GM18867 (cell line): ENCODE data around the gene ASPHD2.
A peak's percentile ranks its signal among the peaks of the same experiment; 100 is the strongest.
"Not testable (repeated sequence)": the region's sequence is repeated elsewhere in the genome, so short reads cannot be mapped to it uniquely, and the experiment has no call there.

Experiments used
- ATAC-seq: cut with Tn5 transposase; IDR thresholded peaks from one replicate; pipeline ENCODE4 v1.9.1; 2021; ENCODE audit warnings: mild to moderate bottlenecking, moderate library complexity; ENCODE audit not compliant: unreplicated experiment

ASPHD2 gene

DNA sequence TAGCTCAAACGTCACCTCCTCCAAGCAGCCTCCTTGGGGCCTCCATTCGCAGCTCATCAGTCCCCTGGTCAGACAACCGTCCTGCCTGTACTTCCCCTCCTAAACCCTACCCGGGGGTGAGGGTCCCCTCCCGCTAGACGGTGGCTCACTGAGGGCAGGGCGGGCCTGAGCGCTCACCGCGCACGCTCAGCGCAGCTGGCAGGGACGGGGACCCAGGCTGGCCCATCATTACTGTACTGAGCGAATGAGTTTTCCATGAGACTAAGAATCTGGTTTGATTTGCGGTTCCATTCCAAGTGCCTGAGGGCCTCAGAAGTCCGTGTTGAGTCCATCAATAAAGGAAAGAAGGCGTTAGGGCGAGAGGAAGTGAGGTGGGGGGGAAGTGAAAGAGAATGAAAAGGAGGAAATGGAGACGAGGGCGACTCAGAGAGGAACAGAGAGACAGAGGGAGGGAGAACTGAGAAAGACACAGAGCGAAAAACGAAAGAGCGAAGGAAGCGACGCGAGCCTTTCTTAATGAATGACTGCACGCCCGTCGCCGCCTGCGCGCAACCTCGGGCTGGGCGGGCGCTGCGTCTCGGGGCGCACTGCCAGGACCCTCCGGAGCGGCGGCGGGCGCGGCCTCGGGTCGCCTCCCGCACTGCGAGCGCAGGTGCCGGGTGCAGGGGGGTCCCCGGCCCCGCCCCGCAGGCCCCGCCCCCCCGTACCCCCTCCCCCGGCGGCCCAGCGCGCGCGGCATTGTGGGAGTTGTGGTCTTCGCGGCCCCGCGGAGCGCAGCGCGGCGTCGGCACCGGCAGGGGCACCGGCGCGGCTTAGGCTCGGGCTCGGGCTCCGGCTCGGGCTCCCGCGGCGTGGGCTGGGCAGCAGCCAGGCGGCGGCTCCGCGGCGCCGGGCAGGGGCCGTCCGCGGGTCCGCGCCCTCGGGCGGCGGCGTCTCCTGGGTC lies at the start of gene ASPHD2:
Gene ASPHD2 (plus strand): TSS at position 746 of the 943 bp plus-strand sequence. CDS start 4,356 bp downstream, outside the sequence.
- peak; percentile 63 for ATAC-seq

DNA sequence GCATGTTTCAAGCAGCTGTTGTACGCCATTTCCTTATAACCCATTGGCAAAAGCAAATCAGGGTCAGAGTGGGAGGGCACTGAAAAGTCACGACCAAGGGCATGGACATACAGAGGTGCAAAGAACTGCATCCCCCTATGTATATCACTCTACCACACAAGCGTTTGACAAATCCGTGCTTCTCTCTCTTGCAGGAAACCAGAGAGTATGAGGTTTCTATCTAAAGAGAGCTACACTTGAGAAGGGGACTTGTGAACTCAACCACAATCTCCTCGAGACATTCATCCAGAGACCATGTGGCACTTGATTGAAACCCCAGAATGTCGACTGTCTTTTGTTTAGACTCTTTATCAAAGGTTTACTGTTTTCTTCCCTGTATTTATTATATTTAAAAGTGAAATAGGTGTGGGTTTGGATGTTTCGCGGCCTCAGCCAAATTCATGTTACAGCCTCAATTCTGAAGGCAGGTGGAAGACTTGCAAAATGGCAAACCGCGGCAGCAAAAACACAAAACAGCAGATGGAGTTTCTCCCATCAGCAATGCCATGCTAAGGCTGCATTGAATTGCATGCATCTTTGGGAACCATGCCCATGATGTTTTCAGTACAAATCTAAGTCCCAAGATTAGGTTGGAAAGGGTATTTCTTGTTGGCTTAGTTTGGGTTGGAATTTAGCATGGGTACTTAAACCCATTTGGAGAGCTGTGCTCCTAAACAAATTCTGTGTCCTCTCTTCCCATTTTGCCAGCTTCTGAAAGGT lies 48.8 kb upstream of the ASPHD2 start:
- ATAC-seq: no peak

DNA sequence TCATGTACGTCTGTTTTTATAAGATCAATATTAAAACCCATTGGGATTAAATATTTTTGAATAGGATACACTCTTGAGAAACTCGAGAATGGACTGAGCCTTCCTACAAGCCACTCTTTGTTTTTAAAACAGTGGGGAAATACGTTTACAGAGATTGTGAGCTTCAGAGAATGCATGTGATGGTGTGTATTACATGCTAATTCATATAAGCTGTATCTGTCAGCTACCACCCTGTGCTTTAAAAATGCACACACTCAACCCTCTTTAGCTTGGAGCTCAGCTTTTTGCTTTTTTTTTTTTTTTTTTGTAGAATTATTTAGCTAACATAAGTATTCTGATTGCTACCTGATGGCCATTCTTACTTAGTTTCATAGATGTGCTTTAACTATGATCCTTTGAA lies 46.3 kb upstream of the ASPHD2 start:
- no peak for ATAC-seq

- ATAC-seq: no peak
Measured at GRCh38 chr22:26383968-26384556, 45.0 kb upstream of the ASPHD2 start.

- no peak for ATAC-seq
Measured at GRCh38 chr22:26385164-26385563, 43.9 kb upstream of the ASPHD2 start.

DNA sequence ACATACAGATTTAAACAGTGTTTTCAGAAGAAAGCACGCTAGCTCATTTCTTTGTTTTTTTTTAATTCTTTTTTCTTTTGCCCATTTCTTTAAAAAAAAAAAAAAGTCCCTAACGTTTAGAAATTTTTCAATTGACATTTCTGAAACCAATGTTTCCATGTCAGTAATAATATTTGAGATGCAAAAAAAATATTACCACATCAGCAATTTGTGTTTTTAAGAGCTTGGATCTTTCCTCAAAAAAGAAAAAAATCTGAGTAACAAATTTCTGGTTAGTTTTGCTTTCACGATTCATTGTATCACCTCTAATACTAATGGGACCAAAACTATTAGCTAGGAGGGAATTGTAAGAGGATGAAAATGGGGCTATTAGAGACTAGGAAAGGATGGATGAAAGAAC lies 39.9 kb upstream of the ASPHD2 start:
- no peak for ATAC-seq

DNA sequence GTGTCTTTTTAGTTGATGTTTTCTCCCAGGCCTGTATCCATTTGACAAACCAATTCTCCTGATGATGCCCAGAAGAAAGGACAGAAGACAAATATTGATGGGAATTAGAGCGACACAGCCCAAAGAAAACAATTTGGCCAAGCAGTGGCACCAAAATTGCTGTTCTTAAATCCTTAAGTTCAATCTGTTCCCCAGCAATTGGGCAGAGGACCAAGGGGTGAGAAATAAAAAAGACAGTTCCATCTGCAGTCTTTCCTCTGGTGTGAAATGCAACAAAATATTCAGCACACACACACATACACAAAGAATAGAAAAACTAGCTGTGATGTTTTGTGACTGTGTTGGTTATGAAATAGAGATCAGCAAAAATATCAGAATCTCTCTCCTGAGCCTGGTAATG lies 38.0 kb upstream of the ASPHD2 start:
- no peak for ATAC-seq

GRCh38 chr22:26391623-26392022 lies 37.4 kb upstream of the ASPHD2 start:
- no peak for ATAC-seq

- ATAC-seq: no peak
Measured at GRCh38 chr22:26393929-26394328, 35.1 kb upstream of the ASPHD2 start.

GRCh38 chr22:26394777-26395176 lies 34.3 kb upstream of the ASPHD2 start:
- no peak for ATAC-seq

GRCh38 chr22:26395926-26396325 lies 33.1 kb upstream of the ASPHD2 start:
- ATAC-seq: no peak

- no peak for ATAC-seq
Measured at GRCh38 chr22:26398741-26399153, 30.3 kb upstream of the ASPHD2 start.

- ATAC-seq: no peak
Measured at GRCh38 chr22:26399289-26399688, 29.8 kb upstream of the ASPHD2 start.

DNA sequence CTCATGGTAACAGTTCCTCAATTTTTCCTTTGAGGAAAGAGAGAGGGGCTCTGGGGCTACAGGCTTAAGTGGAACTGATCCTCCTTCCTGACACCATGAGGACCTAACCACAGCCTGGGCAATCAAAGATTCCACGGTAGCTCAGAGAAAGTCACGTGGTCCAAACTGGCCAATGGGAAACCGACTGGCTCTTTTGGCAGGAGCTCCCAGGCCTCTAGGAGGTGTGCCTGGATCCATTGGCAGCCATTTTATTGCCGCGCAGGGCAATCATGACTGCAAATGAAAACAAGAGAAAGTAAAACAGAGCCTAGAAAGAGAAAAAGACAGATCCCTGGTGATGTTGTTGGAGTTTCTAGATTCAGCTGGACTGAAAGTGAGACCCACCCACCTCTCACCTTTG lies 27.3 kb upstream of the ASPHD2 start:
- ATAC-seq: no peak

- no peak for ATAC-seq
Measured at GRCh38 chr22:26404851-26405421, 24.1 kb upstream of the ASPHD2 start.

- ATAC-seq: no peak
Measured at GRCh38 chr22:26406118-26406517, 22.9 kb upstream of the ASPHD2 start.

GRCh38 chr22:26408562-26409220 lies 20.4 kb upstream of the ASPHD2 start:
- ATAC-seq: not testable (repeated sequence)

DNA sequence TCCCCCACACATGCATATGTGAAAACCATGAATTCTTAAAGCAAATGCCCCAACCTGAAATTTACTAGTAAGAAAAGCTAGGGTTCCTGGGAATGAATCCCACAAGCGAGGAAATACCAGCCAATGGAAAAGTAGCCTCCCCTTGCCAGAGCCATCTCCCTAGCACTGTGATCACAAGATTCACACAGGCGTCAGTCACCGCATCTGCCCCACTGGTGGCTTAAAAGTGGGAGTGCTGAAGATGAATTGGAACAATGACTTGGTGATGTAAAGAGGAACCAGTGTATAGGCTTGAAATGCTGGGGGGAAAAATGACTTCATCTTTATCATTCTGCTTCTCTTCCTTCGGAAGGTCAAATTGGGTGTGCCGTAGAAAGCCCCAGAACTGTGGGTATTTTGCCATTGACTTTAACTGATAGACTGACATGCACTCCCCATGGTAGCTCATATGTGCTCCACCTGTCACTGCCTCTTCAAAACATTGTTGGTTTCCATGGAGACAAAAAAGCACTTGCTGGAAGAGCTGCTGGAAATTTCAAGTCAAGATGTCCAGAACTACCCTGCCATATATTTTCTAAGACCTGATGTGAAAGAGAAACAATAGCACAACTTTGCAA lies 19.2 kb upstream of the ASPHD2 start:
- no peak for ATAC-seq

DNA sequence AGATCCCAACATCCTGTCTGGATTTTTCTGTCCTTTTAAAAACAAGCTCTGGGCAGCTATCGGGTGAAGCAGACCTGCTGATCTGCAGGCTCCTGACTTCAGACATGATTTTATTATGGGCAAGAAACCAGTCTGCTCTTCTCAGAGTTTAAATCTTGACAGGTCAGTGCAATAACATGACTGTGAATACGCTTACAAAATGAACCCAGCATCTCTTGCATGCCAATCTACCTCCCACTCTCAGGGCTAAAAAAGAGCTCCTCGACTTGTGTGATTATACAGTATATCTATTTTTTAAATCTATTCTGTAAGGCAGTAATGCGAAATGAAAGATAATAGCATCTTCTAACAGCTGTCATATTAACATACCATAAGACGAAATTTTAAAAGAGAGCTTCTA lies 18.7 kb upstream of the ASPHD2 start:
- no peak for ATAC-seq

DNA sequence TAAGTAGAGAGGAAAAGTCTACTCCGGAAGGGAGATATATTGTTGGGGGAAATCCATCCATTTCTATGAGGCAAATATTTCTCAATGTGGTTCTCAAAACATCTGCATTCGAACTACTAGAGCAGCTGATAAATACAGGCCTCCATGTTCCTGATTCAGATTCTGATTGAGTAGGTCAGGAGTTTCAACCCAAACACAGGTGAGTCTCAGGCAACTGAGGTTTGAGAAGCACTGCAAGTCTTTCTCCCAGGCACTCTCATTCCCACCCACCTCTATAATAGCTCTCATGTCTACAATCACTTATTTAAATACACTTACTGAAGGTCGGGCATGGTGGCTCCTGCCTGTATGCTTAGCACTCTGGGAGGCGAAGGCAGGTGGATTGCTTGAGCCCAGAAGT lies 14.7 kb upstream of the ASPHD2 start:
- ATAC-seq: no peak
